Heart left ventricle (tissue), 16 donors: ENCODE data around the gene WHRN. TPM values are rescaled to one million over a fixed set of nuclear protein-coding genes. Genes with fewer than 3 reads are reported as not detected.

Source experiments
- ATAC-seq, 4 donors: fragments of 200-7000 bp; cut with Tn5 transposase; one replicate each; pipeline ENCODE4 v1.9.1; 2020 to 2022; ENCODE audit warnings: moderate library complexity in 4 of 4, mild to moderate bottlenecking in 3 of 4, moderate number of reproducible peaks in 1 of 4
- DNase-seq, 5 donors: peaks; one replicate each; pipeline ENCODE4 v3.0.0-alpha.2; 2020
- H3K27ac ChIP-seq, 12 donors: fragments of 200-600 bp; sonication (generic) in 4 of 12; one replicate each; pipeline versions ENCODE4 v1.5.0 to v1.8.0; 2016 to 2022; ENCODE audit warnings: mild to moderate bottlenecking in 2 of 12
- H3K27me3 ChIP-seq, 9 donors: fragments of 200-600 bp; sonication (generic) in 2 of 9; one replicate each; pipeline versions ENCODE4 v1.5.1 to v1.8.0; 2016 to 2022; ENCODE audit warnings: mild to moderate bottlenecking in 3 of 9
- H3K36me3 ChIP-seq, 9 donors: fragments of 200-600 bp; sonication (generic) in 2 of 9; one replicate each; pipeline versions ENCODE4 v1.5.0 to v1.8.0; 2018 to 2022; ENCODE audit warnings: mild to moderate bottlenecking in 2 of 9
- H3K4me1 ChIP-seq, 12 donors: fragments of 200-600 bp; sonication (generic) in 4 of 12; one replicate each; pipeline versions ENCODE4 v1.5.0 to v1.8.0; 2016 to 2022; ENCODE audit warnings: mild to moderate bottlenecking in 3 of 12
- H3K4me3 ChIP-seq, 12 donors: fragments of 200-600 bp; sonication (generic) in 4 of 12; one replicate each; pipeline versions ENCODE4 v1.5.0 to v1.8.0; 2017 to 2022; ENCODE audit warnings: mild to moderate bottlenecking in 9 of 12, moderate library complexity in 4 of 12
- H3K9me3 ChIP-seq, 12 donors: fragments of 200-600 bp; sonication (generic) in 4 of 12; one replicate each; pipeline versions ENCODE4 v1.5.0 to v1.8.0; 2016 to 2022; ENCODE audit warnings: mild to moderate bottlenecking in 1 of 12
- POLR2A ChIP-seq, 2 donors: fragments of 450-650 bp; IDR thresholded peaks; one replicate each; pipeline ENCODE4 v1.6.1; 2017; ENCODE audit warnings: antibody characterized with exemption in 2 of 2, mild to moderate bottlenecking in 2 of 2, moderate library complexity in 2 of 2
- WGBS, 4 donors: extraction: QIAGEN DNeasy Blood & Tissue Kit in 2 of 4; methylation state at CpG; one replicate each; pipeline versions ENCODE4 v1.1.5 to v1.1.7; 2013 to 2018; 5-methylcytosine and 5-hydroxymethylcytosine counted together
- intact Hi-C, 10 donors: fragments of 100-400 bp; cut with DNase I; formaldehyde crosslinking; loops; one replicate each; pipeline versions ENCODE4 v1.11.1 to v1.14.2; 2022
- polyA plus RNA-seq, 2 donors: library from polyadenylated mRNA; stranded (reverse); fragments of 200-250 nt; gene quantifications; one replicate each; pipeline ENCODE4 v1.2.3, GENCODE V29; 2013
- total RNA-seq, 9 donors: library from RNA; depleted of rRNA in 2 of 9; stranded (reverse); fragments of >200 nt in 2 of 9; fragmentation: NEBNext Ultra II Directional in 3 of 9; extraction: Animal tissue kit (Norgen Biotek cat#: 25700) in 3 of 9; gene quantifications; one replicate each; pipeline versions ENCODE4 v1.1.0 to v1.2.4, GENCODE V29; 2016 to 2023
- TF ChIP-seq, protein P1 (sequence below), 12 donors: fragments of 200-600 bp; sonication (generic) in 4 of 12; IDR thresholded peaks; one replicate each; pipeline versions ENCODE4 v1.5.0 to v1.8.0; 2018 to 2022; ENCODE audit warnings: antibody characterized with exemption in 12 of 12, mild to moderate bottlenecking in 5 of 12
- donor health status: ischemic (EF 13 %, LVEDD 7.1; RV severe dilation, severe dysfunction).
- donor health status: healthy with polysubstance abuse.
- donor health status: DM: no; HTN: yes; CAD: no.
- donor health status: DM: no; HTN: no; CAD: no.
- donor health status: ischemic (EF 25% LVEDD 6.9; RV normal size, moderate dysfunction).
- donor health status: ischemic (EF 25% LVEDD 5.7; RV mildly dilated, moderate dysfunction).
- donor health status: healthy.
- donor health status: DM: yes; HTN: yes; CAD: no.
- donor health status: ischemic (EF 35%, LVEDD 5.7; RV mildly dilated, moderate dysfunction).
- donor health status: nonischemic (EF 11% LVEDD 7.7; RV severe dilation, severe dysfunction).
- donor health status: DM: yes; HTN: yes; CAD: no.
- donor health status: PGD.
- donor health status: ischemic (EF 29% LVEDD 5.4; RV normal size, mild dysfunction).
- donor health status: nonischemic (EF 23%, LVEDD 6.1; RV moderate dilation, normal function).

The WHRN gene
- total and polyA plus RNA-seq, 11 donors: 0.12 to 1.4 (median 0.56) TPM

GRCh38 chr9:114373960-114374730 lies 131.1 kb downstream of the WHRN start:
- TF ChIP-seq POLR2A (IDR thresholded peaks at IDR 0.05): no peak
- TF ChIP-seq, protein P1, sequence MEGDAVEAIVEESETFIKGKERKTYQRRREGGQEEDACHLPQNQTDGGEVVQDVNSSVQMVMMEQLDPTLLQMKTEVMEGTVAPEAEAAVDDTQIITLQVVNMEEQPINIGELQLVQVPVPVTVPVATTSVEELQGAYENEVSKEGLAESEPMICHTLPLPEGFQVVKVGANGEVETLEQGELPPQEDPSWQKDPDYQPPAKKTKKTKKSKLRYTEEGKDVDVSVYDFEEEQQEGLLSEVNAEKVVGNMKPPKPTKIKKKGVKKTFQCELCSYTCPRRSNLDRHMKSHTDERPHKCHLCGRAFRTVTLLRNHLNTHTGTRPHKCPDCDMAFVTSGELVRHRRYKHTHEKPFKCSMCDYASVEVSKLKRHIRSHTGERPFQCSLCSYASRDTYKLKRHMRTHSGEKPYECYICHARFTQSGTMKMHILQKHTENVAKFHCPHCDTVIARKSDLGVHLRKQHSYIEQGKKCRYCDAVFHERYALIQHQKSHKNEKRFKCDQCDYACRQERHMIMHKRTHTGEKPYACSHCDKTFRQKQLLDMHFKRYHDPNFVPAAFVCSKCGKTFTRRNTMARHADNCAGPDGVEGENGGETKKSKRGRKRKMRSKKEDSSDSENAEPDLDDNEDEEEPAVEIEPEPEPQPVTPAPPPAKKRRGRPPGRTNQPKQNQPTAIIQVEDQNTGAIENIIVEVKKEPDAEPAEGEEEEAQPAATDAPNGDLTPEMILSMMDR (IDR thresholded peaks at IDR 0.05): no peak
- 91 to 94% (median 92%) methylated on average over 14 to 16 of the region's 16 CpGs for WGBS, 4 donors
- peaks cover 0 to 77% (median 26%) of the 10 kb centered on the region in 9 donors for H3K36me3 ChIP-seq

GRCh38 chr9:114372921-114373448 lies 132.3 kb downstream of the WHRN start:
- WGBS, 4 donors: 44 to 54% (median 50%) methylated on average over 5 to 9 of the region's 9 CpGs
- ATAC-seq (peak; percentile 49 to 86 (median 66)), DNase-seq (peak; percentile 60 to 84 (median 68))
- intact Hi-C loops: no loop called here
- Histone ChIP-seq H3K4me3 (peak overlapping the region in 1 of 12 donors; percentile 29), H3K9me3 (no peaks in the 10 kb centered on the region), H3K27me3 (no peaks in the 10 kb centered on the region), H3K4me1 (peaks cover 0 to 82% (median 13%) of the 10 kb centered on the region in 12 donors), H3K27ac (peak overlapping the region in 6 of 12 donors; percentile 24 to 84 (median 34)), H3K36me3 (peaks cover 0 to 77% (median 29%) of the 10 kb centered on the region in 9 donors)
- TF ChIP-seq, protein P1 (IDR thresholded peaks at IDR 0.05): no peak
- no peak for TF ChIP-seq POLR2A (IDR thresholded peaks at IDR 0.05)

More at GRCh38 chr9:114373960-114374730, 131.1 kb downstream of the WHRN start:
- no peak for ATAC-seq
- intact Hi-C loops: no loop called here
- Histone ChIP-seq H3K4me3 (no peak overlapping the region), H3K4me1 (peaks cover 0 to 78% (median 13%) of the 10 kb centered on the region in 12 donors), H3K27me3 (no peaks in the 10 kb centered on the region), H3K27ac (peak overlapping the region in 1 of 12 donors; percentile 84), H3K9me3 (no peaks in the 10 kb centered on the region)
- DNase-seq: no peak

GRCh38 chr9:114371973-114372917 lies 133.0 kb downstream of the WHRN start:
- H3K27ac ChIP-seq: peak overlapping the region in 6 of 12 donors; percentile 11 to 84 (median 30)

More at GRCh38 chr9:114371973-114372917, 133.0 kb downstream of the WHRN start:
- TF ChIP-seq POLR2A (IDR thresholded peaks at IDR 0.05): no peak
- TF ChIP-seq, protein P1 (IDR thresholded peaks at IDR 0.05): no peak
- ATAC-seq (peak; percentile 21 to 50 (median 41)), DNase-seq (peak in 1 of 5 donors; percentile 51)
- H3K4me1 ChIP-seq: peaks cover 0 to 85% (median 13%) of the 10 kb centered on the region in 12 donors
- 46 to 51% (median 48%) methylated on average over 9 to 14 of the region's 14 CpGs for WGBS, 4 donors
- peak overlapping the region in 1 of 12 donors; percentile 29 for H3K4me3 ChIP-seq
- intact Hi-C loops: no loop called here
- peaks cover 0 to 77% (median 30%) of the 10 kb centered on the region in 9 donors for H3K36me3 ChIP-seq
- H3K27me3 ChIP-seq: no peaks in the 10 kb centered on the region
- no peaks in the 10 kb centered on the region for H3K9me3 ChIP-seq
